GM21360 (cell line): ENCODE data around the gene SLC43A2.

ENCODE experiments used
- ATAC-seq: cut with Tn5 transposase; IDR thresholded peaks from one replicate; pipeline ENCODE4 v1.9.1; 2021; ENCODE audit warnings: mild to moderate bottlenecking, moderate library complexity; ENCODE audit not compliant: unreplicated experiment

The SLC43A2 gene

DNA sequence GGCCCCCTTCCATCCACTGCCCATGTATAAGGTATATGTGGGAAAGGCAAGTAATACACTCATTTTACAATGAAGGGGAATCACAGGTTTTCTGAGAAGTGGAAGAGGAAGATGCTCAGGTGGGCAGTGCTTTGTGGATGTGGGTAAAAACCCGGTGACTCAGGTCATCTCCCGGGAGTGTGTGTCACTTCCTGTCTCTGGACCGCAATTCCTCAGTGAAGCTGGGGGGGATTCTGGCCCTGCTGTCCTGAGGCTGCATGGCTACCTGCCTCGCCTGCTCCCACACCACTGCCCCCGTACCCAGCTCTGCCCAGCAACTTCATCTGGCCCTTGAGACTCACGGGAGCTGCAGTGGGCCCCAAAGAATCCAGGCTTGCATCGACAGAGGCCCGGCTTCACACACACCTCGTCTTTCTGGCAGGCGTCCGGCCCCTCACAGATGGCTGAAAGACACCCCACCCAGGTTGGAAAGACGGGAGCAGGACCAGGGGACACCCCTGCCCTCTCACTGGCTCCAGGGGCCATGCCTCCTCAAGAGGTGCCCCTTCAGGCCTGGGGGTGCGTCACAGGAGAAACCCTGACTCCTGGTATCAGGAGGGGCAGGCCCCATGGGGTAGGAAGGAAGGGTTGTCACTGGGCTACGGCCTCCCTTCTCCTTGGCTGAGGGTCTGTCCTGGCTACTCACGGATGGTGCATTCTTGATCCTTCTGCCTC is 16.0 kb upstream of the SLC43A2 start:
- ATAC-seq, result no peak

DNA sequence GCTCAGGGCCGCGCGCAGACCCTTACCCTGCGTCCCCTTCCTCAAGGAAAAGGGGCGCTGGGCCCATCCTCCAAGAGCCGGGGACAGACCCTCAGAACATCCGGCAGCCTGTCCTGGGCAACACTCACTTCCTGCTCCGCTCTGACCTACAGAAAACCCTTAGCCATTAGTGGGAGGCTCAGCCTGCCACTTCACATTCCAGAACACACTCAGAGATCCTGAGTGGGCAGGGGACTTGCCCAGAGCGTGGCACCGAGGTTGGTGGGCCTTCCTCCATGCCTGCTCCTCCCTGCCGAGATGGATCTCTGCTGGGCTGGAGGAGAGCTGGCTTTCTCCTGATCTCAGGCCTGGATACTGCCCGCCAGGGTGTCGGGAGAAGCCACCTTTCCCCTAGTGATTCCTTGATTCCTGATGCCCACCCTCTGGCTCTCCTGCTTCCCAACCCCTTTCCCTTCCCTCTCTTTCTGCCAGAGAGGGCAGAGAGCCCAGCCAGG is 15.4 kb upstream of the SLC43A2 start:
- no peak for ATAC-seq

GRCh38 chr17:1643293-1643998 is 14.8 kb upstream of the SLC43A2 start:
- no peak for ATAC-seq

DNA sequence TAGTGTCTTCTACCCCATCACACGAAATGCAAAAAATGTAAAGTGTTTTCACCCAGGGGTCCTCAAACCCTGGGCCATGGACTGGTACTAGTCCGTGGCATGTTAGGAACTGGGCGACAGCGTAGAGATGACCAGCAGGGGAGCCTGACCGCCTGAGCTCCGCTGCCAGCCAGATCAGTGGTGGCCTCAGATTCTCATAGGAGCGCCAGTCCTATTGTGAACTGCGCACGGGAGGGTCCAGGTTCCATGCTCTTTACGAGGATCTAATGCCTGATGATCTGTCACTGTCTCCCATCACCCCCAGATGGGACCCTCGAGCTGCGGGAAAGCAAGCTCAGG is 12.4 kb upstream of the SLC43A2 start:
- ATAC-seq, result no peak

- ATAC-seq, result no peak
Observed at GRCh38 chr17:1640329-1641064, 11.9 kb upstream of the SLC43A2 start.

GRCh38 chr17:1639549-1640180 is 11.0 kb upstream of the SLC43A2 start:
- ATAC-seq, result no peak

DNA sequence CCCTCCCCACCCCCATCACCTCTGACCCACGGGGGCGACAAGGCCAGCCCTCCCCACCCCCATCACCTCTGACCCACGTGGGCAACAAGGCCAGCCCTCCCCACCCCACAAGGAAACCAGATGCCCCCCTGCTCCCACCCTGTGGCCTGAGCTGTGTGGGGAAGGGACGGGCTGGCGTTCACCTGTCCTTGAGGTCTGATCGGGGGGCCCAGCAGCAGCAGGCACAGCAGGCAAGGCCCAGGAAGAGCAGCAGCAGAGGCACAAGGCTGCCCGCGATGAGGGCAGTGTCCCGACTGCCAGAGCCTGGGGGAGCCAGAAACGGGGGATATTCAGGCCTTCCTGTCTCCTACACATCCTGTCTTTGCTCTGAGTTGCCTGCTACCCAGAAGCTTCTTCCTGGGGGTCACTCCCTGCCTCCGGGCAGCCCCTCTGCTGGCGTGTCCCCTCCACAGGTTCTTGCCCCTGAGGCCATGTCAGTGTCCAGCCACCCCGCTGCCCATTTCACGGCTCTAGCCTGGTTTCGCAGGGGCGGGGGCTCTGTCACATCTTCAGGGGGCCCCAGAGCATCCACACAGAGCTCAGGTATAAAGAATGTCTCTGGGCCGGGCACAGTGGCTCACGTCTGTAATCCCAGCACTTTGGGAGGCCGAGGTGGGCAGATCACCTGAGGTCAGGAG is 10.1 kb upstream of the SLC43A2 start:
- ATAC-seq, result no peak

DNA sequence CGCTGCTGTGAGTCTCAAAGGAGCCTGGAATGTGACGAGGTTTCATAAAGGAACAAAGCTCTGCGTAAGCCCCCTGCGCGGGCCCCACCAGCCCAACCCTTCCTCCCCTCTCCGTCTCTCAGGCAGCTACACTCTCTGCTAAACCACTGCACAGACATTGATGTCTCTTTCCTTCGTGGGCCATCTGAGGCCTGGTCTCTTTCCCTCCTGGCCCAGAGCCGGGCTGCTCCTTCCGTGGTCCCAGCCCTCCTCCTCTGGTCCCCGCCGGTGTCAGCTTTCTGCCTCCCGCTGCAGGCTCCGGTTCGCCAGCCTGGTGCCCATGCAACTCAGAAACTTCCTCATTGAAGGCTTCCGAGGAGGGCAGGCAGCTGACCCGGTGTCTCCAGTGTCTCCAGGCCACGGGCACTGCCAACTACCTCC is 9.5 kb upstream of the SLC43A2 start:
- ATAC-seq, result no peak

GRCh38 chr17:1636732-1637285 is 8.2 kb upstream of the SLC43A2 start:
- no peak for ATAC-seq

GRCh38 chr17:1635675-1636465 is 7.2 kb upstream of the SLC43A2 start:
- ATAC-seq, result no peak

- ATAC-seq, result no peak
Observed at GRCh38 chr17:1634841-1635650, 6.4 kb upstream of the SLC43A2 start.

DNA sequence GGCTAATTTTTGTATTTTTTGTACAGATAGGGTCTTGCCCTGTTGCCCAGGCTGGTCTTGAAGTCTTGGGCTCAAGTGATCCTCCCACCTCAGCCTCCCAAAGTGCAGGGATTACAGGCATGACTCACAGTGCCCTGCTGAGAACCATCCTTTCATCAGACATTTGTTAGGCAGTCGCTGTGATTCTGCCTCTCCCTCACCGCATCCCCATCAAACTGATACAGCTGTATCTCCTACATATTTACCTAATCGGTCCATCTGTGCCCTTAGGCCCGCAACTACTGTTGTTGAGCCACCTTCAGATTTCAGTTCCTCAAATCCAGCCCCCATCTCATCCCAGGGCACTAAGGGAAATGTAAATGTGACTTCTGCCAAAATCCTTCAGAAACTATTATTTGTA is 2.0 kb upstream of the SLC43A2 start:
- no peak for ATAC-seq

DNA sequence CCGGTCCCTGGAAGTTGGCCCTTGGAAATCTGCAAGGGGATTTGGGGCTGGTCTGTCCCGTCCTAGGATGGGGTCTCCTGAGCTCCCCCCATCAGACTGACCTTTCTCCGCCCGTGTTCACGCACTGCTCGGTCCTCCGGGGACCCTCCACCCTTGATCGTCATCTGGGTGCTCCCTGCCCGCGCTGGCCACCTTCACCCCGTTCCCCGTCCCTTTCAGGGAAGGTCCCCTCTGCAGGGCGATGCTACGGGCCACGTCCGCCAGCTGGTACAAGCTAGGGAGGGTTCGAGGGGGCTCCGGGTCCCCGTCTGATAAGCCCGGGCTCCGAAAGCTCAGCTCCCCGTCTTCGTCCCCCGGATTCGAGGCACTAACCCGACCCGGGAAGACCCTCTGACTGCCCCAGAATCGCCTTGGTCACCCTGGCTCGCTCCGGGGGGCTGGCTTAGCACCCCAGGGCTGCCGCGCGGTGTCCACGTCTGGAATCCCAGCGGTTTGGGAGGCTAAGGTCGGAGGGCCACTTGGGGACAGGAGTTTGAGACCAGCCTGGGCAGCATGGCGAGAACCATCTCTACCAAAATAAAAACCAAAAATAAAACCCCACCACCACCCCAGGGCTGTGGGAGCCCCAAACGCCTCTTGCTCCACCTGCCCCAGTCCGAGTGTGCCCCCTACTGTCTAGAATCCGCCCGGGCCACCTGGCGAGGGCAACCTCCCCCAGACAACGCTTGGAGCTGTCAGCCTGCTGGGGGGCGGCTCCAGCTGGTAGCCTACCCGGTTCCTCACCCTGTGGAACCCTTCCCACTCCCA is 1.1 kb upstream of the SLC43A2 start:
- no peak for ATAC-seq

- peak; percentile 48 for ATAC-seq
Observed at GRCh38 chr17:1628856-1629503, 346 bp upstream of the SLC43A2 start.

DNA sequence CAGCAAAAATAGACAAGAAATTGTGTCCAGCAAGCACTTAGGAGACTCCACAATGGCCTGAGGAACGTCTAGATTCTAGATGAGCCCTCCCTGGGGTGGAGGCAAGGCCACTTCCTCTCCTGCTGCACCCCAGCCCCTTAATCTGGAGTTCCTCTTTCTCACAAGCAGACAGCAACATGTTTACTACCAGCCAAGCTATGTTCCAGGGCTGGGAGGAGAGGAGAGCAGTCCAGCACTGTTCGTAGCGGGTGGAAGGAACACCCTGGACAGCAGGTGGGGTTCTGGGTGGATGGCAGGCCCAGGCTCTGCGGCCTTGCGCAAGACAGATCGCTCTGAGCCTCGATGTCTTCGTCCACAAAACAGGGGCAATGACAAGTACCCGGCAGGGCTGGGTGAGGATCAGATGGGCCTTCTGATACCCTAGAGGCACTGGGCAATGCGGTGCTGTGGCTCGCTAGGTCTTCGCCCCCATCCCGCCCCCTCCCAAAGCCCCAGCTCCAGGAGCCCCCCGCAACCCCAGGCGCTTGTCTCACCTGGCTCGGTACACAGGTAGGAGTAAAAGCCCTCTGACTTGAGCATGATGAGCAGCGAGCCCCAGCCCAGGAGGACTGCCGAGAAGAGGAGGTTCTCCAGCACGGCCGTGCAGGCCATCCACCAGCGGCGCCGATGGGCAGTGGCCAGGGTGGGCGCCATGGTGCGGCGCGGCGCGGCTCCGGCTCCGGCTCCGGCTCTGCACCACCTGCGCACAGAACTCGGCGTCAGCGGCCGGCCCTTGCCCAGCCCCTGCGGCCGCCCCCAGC is 1.3 kb downstream of the SLC43A2 start:
- no peak for ATAC-seq

DNA sequence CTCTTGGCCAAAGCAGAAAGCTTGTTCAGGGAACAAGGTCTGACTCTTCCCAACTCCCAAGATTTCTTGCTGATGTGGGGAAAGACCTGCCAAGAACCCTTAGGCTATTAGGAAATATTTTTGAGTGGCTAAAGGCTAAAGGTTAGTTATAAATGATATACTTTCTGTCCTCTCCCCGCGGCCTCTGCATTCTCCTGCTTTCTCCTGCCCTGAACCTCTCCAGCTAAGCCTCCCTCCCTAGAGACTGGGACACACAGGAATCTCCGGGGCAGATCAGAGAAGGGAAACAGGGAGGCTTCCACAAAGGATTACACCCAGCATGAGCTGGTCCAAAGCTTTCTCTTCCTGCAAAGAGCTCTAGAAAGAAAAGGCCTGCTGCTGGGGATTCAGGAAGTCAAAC is 2.3 kb downstream of the SLC43A2 start:
- no peak for ATAC-seq

- no peak for ATAC-seq
Observed at GRCh38 chr17:1625581-1625980, 3.1 kb downstream of the SLC43A2 start.
